Stimulated activated memory B cell treated with anti-CD40 and anti-IgM and Interleukin-4, amounts not matched to agents 10 μg/mL and 1 μg/mL and 100 μg/mL, for 72 hours (primary cell): ENCODE results near the gene RUBCN.

Experiments used
- ATAC-seq: fragments of 150-1000 bp; cut with Tn5 transposase; 2 replicates; pipeline ENCODE4 v1.10.0; 2021
- H3K27ac Mint-ChIP-seq: one replicate; pipeline ENCODE4 v1.8.0; 2022; ENCODE audit warnings: mild to moderate bottlenecking, mixed read lengths
- H3K27me3 Mint-ChIP-seq: one replicate; pipeline ENCODE4 v1.8.0; 2022; ENCODE audit warnings: mixed read lengths
- H3K36me3 Mint-ChIP-seq: one replicate; pipeline ENCODE4 v1.8.0; 2022; ENCODE audit warnings: mixed read lengths
- H3K4me1 Mint-ChIP-seq: one replicate; pipeline ENCODE4 v1.8.0; 2022; ENCODE audit warnings: mixed read lengths
- H3K4me3 Mint-ChIP-seq: one replicate; pipeline ENCODE4 v1.8.0; 2022; ENCODE audit warnings: mild to moderate bottlenecking, moderate library complexity, mixed read lengths
- H3K9me3 Mint-ChIP-seq: one replicate; pipeline ENCODE4 v1.8.0; 2022; ENCODE audit warnings: mixed read lengths

RUBCN gene

DNA sequence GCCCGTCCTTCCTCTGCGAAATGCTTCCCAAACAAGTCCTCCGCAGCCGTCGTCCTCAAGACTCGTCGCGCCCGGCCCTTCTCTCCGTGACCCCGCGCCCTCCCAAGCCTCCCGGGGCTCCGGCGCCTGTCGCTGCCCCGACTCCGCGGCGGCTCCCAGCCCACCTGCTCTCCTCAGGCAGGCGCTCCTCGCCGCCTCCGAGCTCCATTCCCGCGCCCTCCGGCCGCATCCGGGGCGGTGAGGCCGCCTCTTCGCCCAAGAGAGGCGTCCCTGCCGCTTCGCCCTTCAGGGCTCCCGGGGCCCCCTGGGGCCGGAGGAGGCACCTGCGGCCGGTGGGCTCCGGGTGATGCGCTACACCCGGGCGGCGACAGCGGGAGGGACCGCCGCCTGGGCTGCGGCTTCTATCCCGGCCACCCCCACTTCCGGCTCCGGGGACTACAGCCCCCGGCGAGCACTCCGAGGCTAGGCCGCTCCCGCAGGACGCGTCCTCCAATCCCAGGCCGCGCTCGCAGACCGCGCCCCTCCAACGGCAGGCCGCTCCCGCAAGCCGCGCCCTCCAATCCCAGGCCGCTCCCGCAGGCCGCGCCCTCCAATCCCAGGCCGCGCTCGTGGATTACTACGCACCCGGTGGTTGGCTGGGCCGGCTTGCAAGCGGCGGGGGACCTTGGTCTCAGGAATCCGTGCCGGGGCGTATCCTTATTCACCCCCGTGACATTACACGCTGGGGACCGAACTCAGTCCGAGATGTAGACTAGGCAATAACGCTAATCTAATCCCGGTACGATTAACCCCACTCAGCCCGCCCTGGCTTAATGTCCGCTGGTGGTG is at the start of gene RUBCN:
RUBCN (minus strand) TSS at position 414 of the 828 bp plus-strand sequence; CDS start at position 229, 185 bp downstream.
- Mint-ChIP-seq H3K4me3 (peak within 1 kb of the TSS; percentile 93), H3K27me3 (no peaks in the 10 kb centered on the region), H3K9me3 (no peaks in the 10 kb centered on the region), H3K27ac (peak within 1 kb of the TSS; percentile 81), H3K36me3 (peaks cover 15% of the 10 kb centered on the region), H3K4me1 (peaks cover 49% of the 10 kb centered on the region)
- ATAC-seq, result peak; percentile 93

DNA sequence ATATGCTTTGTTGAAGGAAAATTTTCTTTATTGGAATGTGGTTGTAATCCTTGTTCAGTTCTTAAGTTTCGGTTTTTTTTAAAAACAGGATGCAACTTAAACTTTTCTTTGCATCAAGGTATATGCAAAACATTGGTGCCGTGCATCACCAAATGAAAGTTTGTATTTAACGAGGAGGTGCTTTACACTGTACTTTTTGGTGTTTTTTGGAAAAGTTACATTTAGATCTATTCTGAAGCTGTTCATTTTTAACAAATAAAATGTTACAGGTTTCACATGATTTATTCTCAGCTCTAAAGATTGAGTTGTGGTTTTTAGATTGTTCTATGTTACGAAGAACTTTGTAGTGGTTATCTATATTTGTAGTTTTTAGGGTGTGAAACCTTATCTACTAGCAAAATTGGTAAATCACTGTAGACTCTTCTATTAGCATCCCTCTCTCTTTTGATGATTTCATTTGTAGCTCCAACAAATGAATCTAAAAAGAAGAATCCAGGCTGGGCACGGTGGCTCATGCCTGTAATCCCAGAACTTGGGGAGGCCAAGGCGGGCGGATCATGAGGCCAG is 47.4 kb upstream of the RUBCN start:
- H3K4me3 Mint-ChIP-seq, result peak overlapping the region; percentile 58
- ATAC-seq, result peak; percentile 27
- H3K9me3 Mint-ChIP-seq, result no peaks in the 10 kb centered on the region
- H3K27ac Mint-ChIP-seq, result peak overlapping the region; percentile 94
- H3K27me3 Mint-ChIP-seq, result no peaks in the 10 kb centered on the region
- peaks cover 38% of the 10 kb centered on the region for H3K36me3 Mint-ChIP-seq
- peaks cover 50% of the 10 kb centered on the region for H3K4me1 Mint-ChIP-seq

GRCh38 chr3:197782230-197782629 is 45.5 kb upstream of the RUBCN start:
- H3K27ac Mint-ChIP-seq, result peak overlapping the region; percentile 94
- H3K36me3 Mint-ChIP-seq, result peaks cover 46% of the 10 kb centered on the region
- peak; percentile 94 for ATAC-seq

GRCh38 chr3:197775317-197775716 is 38.6 kb upstream of the RUBCN start:
- H3K36me3 Mint-ChIP-seq, result peaks cover 76% of the 10 kb centered on the region

More at GRCh38 chr3:197782230-197782629, 45.5 kb upstream of the RUBCN start:
- H3K27me3 Mint-ChIP-seq, result no peaks in the 10 kb centered on the region
- H3K9me3 Mint-ChIP-seq, result no peaks in the 10 kb centered on the region
- peaks cover 43% of the 10 kb centered on the region for H3K4me1 Mint-ChIP-seq
- H3K4me3 Mint-ChIP-seq, result peak overlapping the region; percentile 18

DNA sequence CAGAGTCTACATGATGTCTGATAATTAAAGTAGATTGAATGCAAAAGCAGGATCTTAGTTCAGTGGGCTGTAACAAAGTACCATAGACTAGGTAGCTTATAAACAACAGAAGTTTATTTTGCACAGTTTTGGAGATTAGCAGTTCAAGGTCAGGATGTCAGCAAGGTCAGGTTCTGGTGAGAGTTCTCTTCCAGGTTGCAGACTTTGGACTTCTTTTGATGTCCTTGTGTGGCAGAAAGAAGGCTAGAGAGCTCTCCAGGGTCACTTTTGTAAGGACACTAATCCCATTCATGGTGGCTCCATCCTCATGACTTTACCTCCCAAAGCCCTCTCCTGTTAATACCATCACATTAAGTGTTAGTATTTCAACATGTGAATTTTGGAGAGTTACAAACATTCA is 25.1 kb upstream of the RUBCN start:
- no peak overlapping the region for H3K27ac Mint-ChIP-seq
- H3K27me3 Mint-ChIP-seq, result no peaks in the 10 kb centered on the region

More at GRCh38 chr3:197775317-197775716, 38.6 kb upstream of the RUBCN start:
- Mint-ChIP-seq H3K4me1 (peaks cover 24% of the 10 kb centered on the region), H3K27ac (no peak overlapping the region), H3K27me3 (no peaks in the 10 kb centered on the region), H3K4me3 (no peak overlapping the region), H3K9me3 (no peaks in the 10 kb centered on the region)
- no peak for ATAC-seq

GRCh38 chr3:197758512-197758911 is 21.8 kb upstream of the RUBCN start:
- ATAC-seq, result no peak
- Mint-ChIP-seq H3K36me3 (peaks cover 19% of the 10 kb centered on the region), H3K4me1 (peaks cover 28% of the 10 kb centered on the region)

More for the DNA sequence above, 25.1 kb upstream of the RUBCN start:
- Mint-ChIP-seq H3K4me1 (no peaks in the 10 kb centered on the region), H3K4me3 (no peak overlapping the region), H3K36me3 (peaks cover 21% of the 10 kb centered on the region), H3K9me3 (no peaks in the 10 kb centered on the region)
- no peak for ATAC-seq

GRCh38 chr3:197756704-197757103 is 20.0 kb upstream of the RUBCN start:
- ATAC-seq, result no peak
- H3K27ac Mint-ChIP-seq, result no peak overlapping the region
- no peaks in the 10 kb centered on the region for H3K9me3 Mint-ChIP-seq
- peaks cover 15% of the 10 kb centered on the region for H3K36me3 Mint-ChIP-seq
- peaks cover 44% of the 10 kb centered on the region for H3K4me1 Mint-ChIP-seq
- no peak overlapping the region for H3K4me3 Mint-ChIP-seq
- H3K27me3 Mint-ChIP-seq, result no peaks in the 10 kb centered on the region

More at GRCh38 chr3:197758512-197758911, 21.8 kb upstream of the RUBCN start:
- Mint-ChIP-seq H3K4me3 (no peak overlapping the region), H3K9me3 (no peaks in the 10 kb centered on the region), H3K27ac (no peak overlapping the region), H3K27me3 (no peaks in the 10 kb centered on the region)

DNA sequence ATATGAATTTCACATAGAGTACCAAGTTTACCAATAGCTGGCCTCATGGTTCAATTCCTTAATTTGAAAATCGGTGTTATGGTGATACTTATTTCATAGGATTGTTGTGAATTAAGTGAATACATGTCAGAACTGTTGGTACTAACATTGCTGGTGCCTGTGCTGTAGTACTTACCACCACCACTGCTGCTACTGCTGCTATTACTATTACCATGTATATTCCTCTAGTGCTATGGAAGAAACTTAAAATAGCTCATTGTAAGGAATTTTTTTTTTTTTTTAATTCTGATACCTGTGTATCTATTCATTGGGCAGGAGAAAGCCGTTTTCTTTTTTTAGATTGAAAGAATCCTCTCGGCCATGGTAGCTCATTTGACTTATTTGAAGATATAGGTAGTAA is 16.6 kb upstream of the RUBCN start:
- Mint-ChIP-seq H3K36me3 (peaks cover 30% of the 10 kb centered on the region), H3K4me1 (peaks cover 66% of the 10 kb centered on the region), H3K27me3 (no peaks in the 10 kb centered on the region), H3K9me3 (no peaks in the 10 kb centered on the region), H3K4me3 (peak overlapping the region; percentile 52), H3K27ac (no peak overlapping the region)
- no peak for ATAC-seq

- H3K9me3 Mint-ChIP-seq, result no peaks in the 10 kb centered on the region
- no peaks in the 10 kb centered on the region for H3K27me3 Mint-ChIP-seq
- H3K4me1 Mint-ChIP-seq, result peaks cover 69% of the 10 kb centered on the region
- ATAC-seq, result no peak
- peak overlapping the region; percentile 75 for H3K4me3 Mint-ChIP-seq
- peaks cover 30% of the 10 kb centered on the region for H3K36me3 Mint-ChIP-seq
- peak overlapping the region; percentile 84 for H3K27ac Mint-ChIP-seq
Measured at GRCh38 chr3:197752107-197752506, 15.4 kb upstream of the RUBCN start.

- H3K9me3 Mint-ChIP-seq, result no peaks in the 10 kb centered on the region
- peak overlapping the region; percentile 90 for H3K4me3 Mint-ChIP-seq
- no peak for ATAC-seq
- H3K36me3 Mint-ChIP-seq, result peaks cover 22% of the 10 kb centered on the region
- no peaks in the 10 kb centered on the region for H3K27me3 Mint-ChIP-seq
- H3K4me1 Mint-ChIP-seq, result peaks cover 71% of the 10 kb centered on the region
- H3K27ac Mint-ChIP-seq, result peak overlapping the region; percentile 84
Measured at GRCh38 chr3:197750858-197751737, 14.4 kb upstream of the RUBCN start.

DNA sequence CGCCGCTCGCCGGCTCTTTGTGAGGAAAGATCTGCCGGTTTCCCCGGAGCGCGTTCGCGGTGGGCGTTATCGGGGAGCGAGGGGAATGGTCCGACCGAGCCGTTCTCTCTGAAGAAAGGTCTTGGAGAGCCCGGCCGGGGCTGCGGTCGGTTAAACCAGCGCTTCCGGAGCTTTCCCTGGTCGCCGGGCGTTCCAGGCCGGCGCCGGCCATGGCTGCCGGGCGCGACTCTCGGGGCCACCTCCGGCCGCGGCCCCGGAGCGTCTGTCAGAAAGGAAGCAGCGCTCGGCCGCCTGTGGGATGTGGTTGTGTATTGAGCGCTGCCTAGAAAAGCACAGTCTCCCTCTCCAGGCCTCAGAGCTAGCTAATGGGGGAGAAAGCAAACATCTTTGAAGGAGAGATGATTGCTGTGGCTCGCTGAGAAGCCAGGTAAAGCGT is 13.7 kb upstream of the RUBCN start:
- ATAC-seq, result peak; percentile 72
- no peaks in the 10 kb centered on the region for H3K9me3 Mint-ChIP-seq
- peaks cover 15% of the 10 kb centered on the region for H3K36me3 Mint-ChIP-seq
- H3K4me1 Mint-ChIP-seq, result peaks cover 64% of the 10 kb centered on the region
- H3K27ac Mint-ChIP-seq, result peak overlapping the region; percentile 84
- H3K4me3 Mint-ChIP-seq, result peak overlapping the region; percentile 90
- H3K27me3 Mint-ChIP-seq, result no peaks in the 10 kb centered on the region

DNA sequence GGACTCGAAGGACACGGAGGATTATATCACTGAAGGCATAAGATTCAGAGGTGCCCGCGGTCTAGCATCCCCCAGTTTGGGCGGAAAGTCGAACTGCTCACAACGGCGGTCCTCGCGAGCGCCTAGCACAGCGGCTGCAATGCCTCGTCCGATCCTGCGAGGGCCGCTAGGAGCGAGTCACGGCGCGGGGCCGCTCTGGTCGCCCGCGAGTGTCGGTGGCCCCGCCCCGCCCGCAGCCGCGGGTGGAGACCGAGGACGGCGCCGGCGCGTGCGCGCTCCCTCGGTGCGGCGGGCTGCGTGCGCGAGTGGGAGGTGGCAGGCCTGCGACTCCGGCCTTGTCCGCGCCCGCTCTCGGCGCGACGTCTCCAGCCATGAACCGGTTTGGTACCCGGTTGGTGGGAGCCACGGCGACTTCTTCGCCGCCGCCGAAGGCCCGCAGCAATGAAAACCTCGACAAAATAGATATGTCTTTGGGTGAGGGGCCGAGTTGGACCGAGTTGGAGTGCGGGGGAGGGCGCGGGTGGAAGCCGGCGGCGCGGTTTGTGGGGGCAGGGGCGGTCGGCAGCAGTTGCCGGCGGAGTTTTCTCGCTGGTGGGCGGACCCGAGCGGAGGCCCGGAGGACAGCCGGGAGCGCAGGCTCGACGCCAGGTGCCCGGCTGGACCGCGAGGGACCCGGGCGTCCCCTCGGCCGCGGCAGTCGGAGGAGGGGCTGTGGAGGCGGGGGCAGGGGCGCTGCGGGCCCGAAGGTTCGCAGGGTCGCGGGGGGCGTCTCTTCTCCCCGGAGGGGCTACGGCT is 13.1 kb upstream of the RUBCN start, which contains the start of gene FYTTD1:
FYTTD1 (plus strand) TSS at position 283 of the 795 bp plus-strand sequence; CDS start at position 372, 89 bp downstream.
- no peaks in the 10 kb centered on the region for H3K27me3 Mint-ChIP-seq
- peak; percentile 95 for ATAC-seq
- peak within 1 kb of the TSS; percentile 84 for H3K27ac Mint-ChIP-seq
- H3K36me3 Mint-ChIP-seq, result peaks cover 15% of the 10 kb centered on the region
- H3K4me1 Mint-ChIP-seq, result peaks cover 58% of the 10 kb centered on the region
- H3K9me3 Mint-ChIP-seq, result no peaks in the 10 kb centered on the region
- peak within 1 kb of the TSS; percentile 90 for H3K4me3 Mint-ChIP-seq

DNA sequence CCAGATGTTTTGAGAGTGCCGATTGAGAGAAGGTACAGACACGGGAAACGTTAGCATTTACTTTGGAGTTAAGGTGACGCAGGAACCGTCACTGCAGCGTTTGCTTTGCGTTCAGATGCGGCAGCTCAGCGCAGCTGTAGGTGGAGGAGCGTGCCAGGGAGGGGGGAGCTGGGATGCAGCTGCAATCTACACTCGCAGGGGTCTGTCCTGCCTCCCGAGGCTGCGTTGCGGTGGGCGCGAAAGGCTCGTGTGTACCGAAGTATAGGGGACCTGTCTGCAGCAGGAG is 12.6 kb upstream of the RUBCN start:
- Mint-ChIP-seq H3K27ac (peak overlapping the region; percentile 84), H3K4me1 (peaks cover 53% of the 10 kb centered on the region), H3K27me3 (no peaks in the 10 kb centered on the region), H3K9me3 (no peaks in the 10 kb centered on the region), H3K4me3 (peak overlapping the region; percentile 90), H3K36me3 (peaks cover 15% of the 10 kb centered on the region)
- ATAC-seq, result peak; percentile 77

GRCh38 chr3:197748597-197749314 is 12.1 kb upstream of the RUBCN start:
- peak overlapping the region; percentile 84 for H3K27ac Mint-ChIP-seq
- peak overlapping the region; percentile 90 for H3K4me3 Mint-ChIP-seq
- no peak for ATAC-seq
- H3K9me3 Mint-ChIP-seq, result no peaks in the 10 kb centered on the region
- no peaks in the 10 kb centered on the region for H3K27me3 Mint-ChIP-seq
- H3K36me3 Mint-ChIP-seq, result peaks cover 15% of the 10 kb centered on the region
- peaks cover 48% of the 10 kb centered on the region for H3K4me1 Mint-ChIP-seq
